ENCODE data around the gene TUBGCP2.

DNA sequence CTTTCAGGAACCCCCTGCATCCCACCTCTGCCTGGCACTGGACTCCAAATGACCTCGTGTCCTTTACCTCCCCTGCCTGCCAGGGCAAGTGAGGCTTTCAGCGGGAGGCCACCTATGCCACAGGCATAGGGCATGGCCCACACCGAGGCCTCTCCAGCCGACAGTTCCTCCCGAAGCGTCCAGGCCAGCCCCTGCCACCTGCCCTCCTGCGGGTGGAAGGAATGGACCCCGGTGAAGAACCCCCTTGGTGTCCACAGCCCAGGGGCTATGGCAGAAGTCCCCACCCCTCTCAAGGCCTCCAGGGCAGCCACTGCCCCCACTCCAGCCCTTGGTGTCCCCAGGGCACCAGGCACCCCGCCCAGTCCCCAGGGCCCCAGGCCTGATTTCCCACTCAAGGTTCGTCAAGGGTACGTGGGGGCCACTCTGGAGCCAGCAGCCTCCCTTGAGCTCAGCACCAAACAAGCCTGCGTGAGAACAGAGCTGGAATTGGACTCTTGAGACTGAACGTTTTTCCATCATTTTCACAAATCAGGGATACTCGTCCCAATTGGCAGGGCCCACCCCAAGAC is 46.1 kb upstream of the TUBGCP2 start:
- TF ChIP-seq, protein P1, sequence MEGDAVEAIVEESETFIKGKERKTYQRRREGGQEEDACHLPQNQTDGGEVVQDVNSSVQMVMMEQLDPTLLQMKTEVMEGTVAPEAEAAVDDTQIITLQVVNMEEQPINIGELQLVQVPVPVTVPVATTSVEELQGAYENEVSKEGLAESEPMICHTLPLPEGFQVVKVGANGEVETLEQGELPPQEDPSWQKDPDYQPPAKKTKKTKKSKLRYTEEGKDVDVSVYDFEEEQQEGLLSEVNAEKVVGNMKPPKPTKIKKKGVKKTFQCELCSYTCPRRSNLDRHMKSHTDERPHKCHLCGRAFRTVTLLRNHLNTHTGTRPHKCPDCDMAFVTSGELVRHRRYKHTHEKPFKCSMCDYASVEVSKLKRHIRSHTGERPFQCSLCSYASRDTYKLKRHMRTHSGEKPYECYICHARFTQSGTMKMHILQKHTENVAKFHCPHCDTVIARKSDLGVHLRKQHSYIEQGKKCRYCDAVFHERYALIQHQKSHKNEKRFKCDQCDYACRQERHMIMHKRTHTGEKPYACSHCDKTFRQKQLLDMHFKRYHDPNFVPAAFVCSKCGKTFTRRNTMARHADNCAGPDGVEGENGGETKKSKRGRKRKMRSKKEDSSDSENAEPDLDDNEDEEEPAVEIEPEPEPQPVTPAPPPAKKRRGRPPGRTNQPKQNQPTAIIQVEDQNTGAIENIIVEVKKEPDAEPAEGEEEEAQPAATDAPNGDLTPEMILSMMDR (IDR thresholded peaks at IDR 0.05; ENCODE audit: insufficient read depth, low read length, poor library complexity, severe bottlenecking), result no peak
- TF ChIP-seq EZH2phosphoT487 (conservative IDR thresholded peaks at IDR 0.05; ENCODE audit: low read length), result no peak

All from SU-DHL-6 (cell line).